A549 (cell line): Measurements from ENCODE around the gene PPP2R5E. TPM values are rescaled to one million over a fixed set of nuclear protein-coding genes. Genes with fewer than 3 reads are reported as not detected.

ENCODE experiments used
- ATAC-seq, 2 experiments: fragments of 200-7000 bp in 1 of 2; fragments of >200 bp in 1 of 2; cut with Nextera tagmentation in 1 of 2; cut with Tn5 transposase in 1 of 2; 3 replicates each; pipeline versions ENCODE4 v1.8.0 to v1.9.1; 2018 to 2020; ENCODE audit warnings: mild to moderate bottlenecking in 1 of 2, moderate library complexity in 1 of 2
- CTCF ChIA-PET: fragments of 300-600 bp; sonication (Branson Sonifier 250); formaldehyde crosslinking; extraction: SDS; loops from one replicate; lab custom pipeline; 2021; ENCODE audit warnings: antibody characterized with exemption, inconsistent platforms; lab: Yijun Ruan, JAX
- POLR2A ChIA-PET: fragments of 350-600 bp; formaldehyde crosslinking; extraction: SDS; loops from one replicate; lab custom pipeline; 2021; ENCODE audit warnings: antibody characterized with exemption, inconsistent platforms; lab: Yijun Ruan, JAX
- DNase-seq, 2 experiments: peaks; one replicate each; pipeline versions ENCODE4 v3.0.0 to v3.0.0-alpha.2; 2011 to 2016; ENCODE audit warnings: low read depth in 1 of 2, low spot score in 1 of 2
- FAIRE-seq: peaks from 2 replicates; lab custom pipeline; 2011; peaks lifted over from hg19 to GRCh38; lab: Jason Lieb, UNC
- H3K27ac ChIP-seq, 2 experiments: fragments of >200 bp; sonication (Bioruptor Twin); formaldehyde crosslinking; 3 replicates each; pipeline ENCODE4 v1.5.1; 2016 to 2017
- H3K4me1 ChIP-seq: fragments of >200 bp; sonication (Bioruptor Twin); formaldehyde crosslinking; 3 replicates; pipeline ENCODE4 v1.6.1; 2016
- H3K4me2 ChIP-seq: fragments of >200 bp; sonication (Bioruptor Twin); formaldehyde crosslinking; 3 replicates; pipeline ENCODE4 v1.6.1; 2016
- H3K4me3 ChIP-seq: fragments of >200 bp; sonication (Bioruptor Twin); formaldehyde crosslinking; 3 replicates; pipeline ENCODE4 v1.5.1; 2016
- H3K9me3 ChIP-seq: fragments of >200 bp; sonication (Bioruptor Twin); formaldehyde crosslinking; 3 replicates; pipeline ENCODE4 v1.6.1; 2016
- ATOH8 ChIP-seq: fragments of 250-450 bp; sonication (Bioruptor Pico); IDR thresholded peaks from 2 replicates; pipeline ENCODE4 v1.5.0; 2020; ENCODE audit warnings: low read depth, mild to moderate bottlenecking, moderate library complexity
- BHLHE40 ChIP-seq: IDR thresholded peaks from 2 replicates; pipeline ENCODE4 v1.6.1; 2012; ENCODE audit warnings: low read depth, low read length, inconsistent platforms
- CBX2 ChIP-seq: fragments of 200-600 bp; sonication (generic); IDR thresholded peaks from 2 replicates; pipeline ENCODE4 v1.6.1; 2016; ENCODE audit warnings: low read depth, mild to moderate bottlenecking, borderline replicate concordance
- CEBPB ChIP-seq, 2 experiments: fragments of >200 bp in 1 of 2; sonication (Bioruptor Twin) in 1 of 2; formaldehyde crosslinking in 1 of 2; IDR thresholded peaks; 2 replicates each; pipeline ENCODE4 v1.6.1; 2012 to 2016
- EHF ChIP-seq: fragments of 250-450 bp; sonication (Bioruptor Pico); IDR thresholded peaks from 2 replicates; pipeline ENCODE4 v1.5.0; 2020; ENCODE audit warnings: mild to moderate bottlenecking
- HES2 ChIP-seq: fragments of >200 bp; sonication (Bioruptor Twin); formaldehyde crosslinking; IDR thresholded peaks from 2 replicates; pipeline ENCODE4 v1.6.1; 2016
- HEYL ChIP-seq: fragments of 250-450 bp; sonication (Bioruptor Pico); IDR thresholded peaks from 2 replicates; pipeline ENCODE4 v1.8.0; 2021; ENCODE audit warnings: mild to moderate bottlenecking, moderate library complexity
- HOXA7 ChIP-seq: fragments of 250-450 bp; sonication (Bioruptor Pico); IDR thresholded peaks from 2 replicates; pipeline ENCODE4 v1.5.0; 2020; ENCODE audit warnings: mild to moderate bottlenecking, moderate library complexity
- HOXB13 ChIP-seq: fragments of 250-450 bp; sonication (Bioruptor Pico); IDR thresholded peaks from 2 replicates; pipeline ENCODE4 v1.5.0; 2020; ENCODE audit warnings: low read depth, mild to moderate bottlenecking, moderate library complexity
- HOXB5 ChIP-seq: fragments of 250-450 bp; sonication (Bioruptor Pico); IDR thresholded peaks from 2 replicates; pipeline ENCODE4 v1.5.0; 2020; ENCODE audit warnings: mild to moderate bottlenecking, moderate library complexity
- JUN ChIP-seq, 2 experiments: fragments of >200 bp; sonication (Bioruptor Twin); formaldehyde crosslinking; IDR thresholded peaks; 2 replicates in 1 of 2; 3 replicates in 1 of 2; pipeline ENCODE4 v1.6.1; 2016 to 2017
- JUNB ChIP-seq: fragments of >200 bp; sonication (Bioruptor Twin); formaldehyde crosslinking; IDR thresholded peaks from 2 replicates; pipeline ENCODE4 v1.6.1; 2016
- KDM1A ChIP-seq: fragments of 200-600 bp; sonication (generic); IDR thresholded peaks from 2 replicates; pipeline ENCODE4 v1.6.1; 2016; ENCODE audit warnings: low read depth, mild to moderate bottlenecking
- KDM5A ChIP-seq: fragments of 200-600 bp; sonication (generic); IDR thresholded peaks from 2 replicates; pipeline ENCODE4 v1.6.1; 2016; ENCODE audit warnings: antibody characterized with exemption, mild to moderate bottlenecking
- MAFK ChIP-seq: fragments of 450-650 bp; IDR thresholded peaks from 2 replicates; pipeline ENCODE4 v1.6.1; 2014; ENCODE audit not compliant: partially characterized antibody
- MYC ChIP-seq: IDR thresholded peaks from 2 replicates; pipeline ENCODE4 v1.6.1; 2012; ENCODE audit warnings: mild to moderate bottlenecking, inconsistent platforms, low read length, improper control_type of control experiment, borderline replicate concordance
- NPAS2 ChIP-seq: fragments of 250-450 bp; sonication (Bioruptor Pico); IDR thresholded peaks from 2 replicates; pipeline ENCODE4 v1.8.0; 2022; ENCODE audit warnings: mild to moderate bottlenecking, moderate library complexity, borderline replicate concordance
- PBX3 ChIP-seq: IDR thresholded peaks from 2 replicates; pipeline ENCODE4 v1.6.1; 2012
- PHF8 ChIP-seq: fragments of 200-600 bp; sonication (generic); IDR thresholded peaks from 2 replicates; pipeline ENCODE4 v1.6.1; 2016; ENCODE audit warnings: low read depth, mild to moderate bottlenecking, antibody characterized with exemption, moderate library complexity, borderline replicate concordance
- RNF2 ChIP-seq: fragments of 200-600 bp; sonication (generic); IDR thresholded peaks from 2 replicates; pipeline ENCODE4 v1.6.1; 2016; ENCODE audit warnings: low read depth, mild to moderate bottlenecking, antibody characterized with exemption, moderate library complexity, borderline replicate concordance
- SMC3 ChIP-seq: fragments of >200 bp; sonication (Bioruptor Twin); formaldehyde crosslinking; IDR thresholded peaks from 3 replicates; pipeline ENCODE4 v1.6.1; 2018; ENCODE audit warnings: inconsistent platforms
- SREBF2 ChIP-seq: fragments of 450-650 bp; IDR thresholded peaks from 2 replicates; pipeline ENCODE4 v1.6.1; 2014; ENCODE audit warnings: mild to moderate bottlenecking, moderate library complexity
- TFCP2L1 ChIP-seq: fragments of 250-450 bp; sonication (Bioruptor Pico); IDR thresholded peaks from 2 replicates; pipeline ENCODE4 v1.5.0; 2021; ENCODE audit warnings: mild to moderate bottlenecking
- WGBS: methylation state at CpG from one replicate; pipeline ENCODE4 v1.1.6; 2017; ENCODE audit errors: missing lambda C conversion rate; 5-methylcytosine and 5-hydroxymethylcytosine counted together
- polyA plus RNA-seq, 4 experiments: library from polyadenylated mRNA; depleted of rRNA in 3 of 4; stranded (reverse); fragments of >200 nt; fragmentation: RNase III in 1 of 4; extraction: RNeasy Plus Mini Kit Qiagen cat#74134 plus additional on column Dnase treatment in 1 of 4; gene quantifications; 2 replicates in 3 of 4; 3 replicates in 1 of 4; pipeline ENCODE4 v1.2.3, GENCODE V29; 2011 to 2017
- TF ChIP-seq, protein P1 (sequence below): fragments of >200 bp; sonication (Bioruptor Twin); formaldehyde crosslinking; IDR thresholded peaks from 3 replicates; pipeline ENCODE4 v1.6.1; 2016

Gene PPP2R5E
- polyA plus RNA-seq, 2 of the 4 experiments (the other 2 are of a cell fraction) = 21.4 to 23.2 TPM

DNA sequence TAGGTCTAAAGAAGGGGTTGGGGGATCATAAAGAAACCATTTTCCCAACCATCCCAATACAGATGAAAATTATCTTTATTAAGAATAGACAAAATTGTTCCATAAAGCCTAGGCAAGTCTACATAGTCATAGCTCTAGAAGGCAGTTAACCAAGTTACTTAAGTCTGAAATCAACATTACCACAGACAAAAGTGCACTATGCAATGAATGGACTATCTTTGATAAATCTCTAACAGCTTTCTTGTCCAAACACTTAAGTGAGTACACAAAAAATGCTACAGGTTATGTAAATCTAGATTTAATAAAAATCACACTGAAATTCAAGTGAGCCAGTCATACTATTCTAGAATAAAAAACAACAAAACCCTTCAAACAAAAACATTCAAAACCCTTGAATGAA lies 137.5 kb downstream of the PPP2R5E start:
- ATAC-seq = no peak
- ChIA-PET CTCF (interaction anchor here (1.2 to 1.6 kb wide), 2 partner anchors 9 to 17 kb away, joined by 4 to 5 read pairs; no protein-coding TSS in a partner anchor), POLR2A (no interaction called here)
- Histone ChIP-seq H3K27ac (no peak overlapping the region), H3K9me3 (no peaks in the 10 kb centered on the region), H3K4me3 (no peak overlapping the region), H3K4me2 (no peak overlapping the region), H3K4me1 (no peaks in the 10 kb centered on the region)
- DNase-seq = no peak
- no peak for TF ChIP-seq CEBPB (IDR thresholded peaks at IDR 0.05)
- no peak for TF ChIP-seq PBX3
- TF ChIP-seq HOXB5 = no peak
- TF ChIP-seq CBX2 = no peak
- no peak for TF ChIP-seq EHF
- TF ChIP-seq NPAS2 (CRISPR knock-in tag) = no peak
- no peak for TF ChIP-seq MAFK
- TF ChIP-seq HOXB13 = no peak
- no peak for FAIRE-seq

- H3K9me3 ChIP-seq = no peaks in the 10 kb centered on the region
- WGBS = 88% methylated on average over 2 of the region's 2 CpGs
- H3K4me1 ChIP-seq = no peaks in the 10 kb centered on the region
- POLR2A ChIA-PET = no interaction called here
- DNase-seq = no peak
- no peak for TF ChIP-seq HOXB5
- no peak for TF ChIP-seq HOXA7
- no peak for TF ChIP-seq ATOH8
- no peak for TF ChIP-seq KDM5A
- TF ChIP-seq MYC = no peak
- TF ChIP-seq SREBF2 = no peak
- no peak for TF ChIP-seq SMC3
- no peak for TF ChIP-seq PHF8
- no peak for TF ChIP-seq HEYL
- TF ChIP-seq BHLHE40 = no peak
- no peak for TF ChIP-seq KDM1A
- TF ChIP-seq TFCP2L1 (CRISPR knock-in tag) = no peak
- TF ChIP-seq RNF2 = no peak
- TF ChIP-seq HES2 = no peak
- TF ChIP-seq JUNB = no peak
- no peak for TF ChIP-seq JUN (IDR thresholded peaks at IDR 0.05)
- TF ChIP-seq, protein P1, sequence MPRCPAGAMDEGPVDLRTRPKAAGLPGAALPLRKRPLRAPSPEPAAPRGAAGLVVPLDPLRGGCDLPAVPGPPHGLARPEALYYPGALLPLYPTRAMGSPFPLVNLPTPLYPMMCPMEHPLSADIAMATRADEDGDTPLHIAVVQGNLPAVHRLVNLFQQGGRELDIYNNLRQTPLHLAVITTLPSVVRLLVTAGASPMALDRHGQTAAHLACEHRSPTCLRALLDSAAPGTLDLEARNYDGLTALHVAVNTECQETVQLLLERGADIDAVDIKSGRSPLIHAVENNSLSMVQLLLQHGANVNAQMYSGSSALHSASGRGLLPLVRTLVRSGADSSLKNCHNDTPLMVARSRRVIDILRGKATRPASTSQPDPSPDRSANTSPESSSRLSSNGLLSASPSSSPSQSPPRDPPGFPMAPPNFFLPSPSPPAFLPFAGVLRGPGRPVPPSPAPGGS = no peak
- no peak for TF ChIP-seq CBX2
- TF ChIP-seq, all 56 proteins: peak for 0
- FAIRE-seq (no peak), ATAC-seq (no peak)
- CTCF ChIA-PET = interaction anchor here (0.6 to 1.2 kb wide), 3 partner anchors 16 to 22 kb away, joined by 3 to 4 read pairs (median 3); no protein-coding TSS in a partner anchor
- no peak overlapping the region for H3K4me3 ChIP-seq
- no peak overlapping the region for H3K27ac ChIP-seq
- no peak overlapping the region for H3K4me2 ChIP-seq
These were observed 138.3 kb downstream of the PPP2R5E start for GRCh38 chr14:63404906-63405305.
